Endothelial cell of umbilical vein (primary cell): ENCODE measurements around the gene OR2T29. TPM values are rescaled to one million over a fixed set of nuclear protein-coding genes. Genes with fewer than 3 reads are reported as not detected.

Experiments used
- BruUV-seq: library from RNA; stranded (reverse); fragments of 400-500 nt; replicated peaks from 2 replicates; lab custom pipeline; 2021; lab: Mats Ljungman, UMichigan
- CTCF ChIA-PET: fragments of 300-600, 350-600 bp; sonication (Branson Sonifier 250); formaldehyde crosslinking; loops from one replicate; lab custom pipeline; 2021; ENCODE audit warnings: antibody characterized with exemption, inconsistent platforms; lab: Charles Lee
- POLR2A ChIA-PET: fragments of 300-600, 350-600 bp; sonication (Branson Sonifier 250); formaldehyde crosslinking; loops from one replicate; lab custom pipeline; 2021; ENCODE audit warnings: antibody characterized with exemption, inconsistent platforms; lab: Charles Lee
- DNase-seq: peaks from one replicate; pipeline ENCODE4 v3.0.0-alpha.2; 2011; ENCODE audit warnings: low read depth, low spot score
- FAIRE-seq: peaks from 2 replicates; lab custom pipeline; 2011; peaks lifted over from hg19 to GRCh38; lab: Jason Lieb, UNC
- H2AFZ ChIP-seq: 2 replicates; pipeline ENCODE4 v1.6.0; 2012; ENCODE audit warnings: low read depth, low read length, control low read depth, inconsistent platforms
- H3K27ac ChIP-seq: 2 replicates; pipeline ENCODE4 v1.5.1; 2011; ENCODE audit warnings: low read depth, mild to moderate bottlenecking, control low read depth, low read length, moderate library complexity; ENCODE audit not compliant: insufficient read depth
- H3K27me3 ChIP-seq, 2 experiments: 2 replicates each; pipeline versions ENCODE4 v1.6.0 to v1.6.1; 2011; ENCODE audit warnings: low read length in 2 of 2, mixed read lengths in 1 of 2; ENCODE audit not compliant: control insufficient read depth in 2 of 2, insufficient read depth in 2 of 2
- H3K36me3 ChIP-seq, 2 experiments: 2 replicates in 1 of 2; 3 replicates in 1 of 2; pipeline ENCODE4 v1.5.1; 2011; ENCODE audit warnings: low read length in 2 of 2, mild to moderate bottlenecking in 1 of 2, moderate library complexity in 1 of 2; ENCODE audit not compliant: control insufficient read depth in 2 of 2, insufficient read depth in 2 of 2; ENCODE audit errors: extremely low read depth in 1 of 2
- H3K4me1 ChIP-seq: 3 replicates; pipeline ENCODE4 v1.5.1; 2011; ENCODE audit warnings: mild to moderate bottlenecking, low read length; ENCODE audit not compliant: control insufficient read depth, insufficient read depth; ENCODE audit errors: extremely low read depth
- H3K4me2 ChIP-seq: 2 replicates; pipeline ENCODE4 v1.6.1; 2011; ENCODE audit warnings: low read length, control low read depth, mixed read lengths; ENCODE audit not compliant: insufficient read depth
- H3K4me3 ChIP-seq, 3 experiments: fragments of 200-600 bp in 1 of 3; sonication (generic), shearing (Covaris generic) in 1 of 3; replicated peaks in 1 of 3; 2 replicates each; pipeline ENCODE4 v1.5.1; 2011 to 2016; ENCODE audit warnings: control low read depth in 3 of 3, low read length in 3 of 3, mild to moderate bottlenecking in 2 of 3, inconsistent platforms in 1 of 3, low read depth in 1 of 3, moderate library complexity in 1 of 3; ENCODE audit not compliant: insufficient read depth in 1 of 3
- H3K79me2 ChIP-seq: 2 replicates; pipeline ENCODE4 v1.6.0; 2012; ENCODE audit warnings: low read length, inconsistent platforms; ENCODE audit not compliant: control insufficient read depth, insufficient read depth
- H3K9ac ChIP-seq: replicated peaks from 2 replicates; pipeline ENCODE3; 2011; ENCODE audit warnings: low read length, control low read depth; ENCODE audit not compliant: insufficient read depth; ENCODE audit errors: extremely low read depth
- H3K9me1 ChIP-seq: replicated peaks from 3 replicates; pipeline ENCODE4 v1.6.0; 2011; ENCODE audit warnings: mild to moderate bottlenecking, low read length; ENCODE audit not compliant: control insufficient read depth, insufficient read depth; ENCODE audit errors: extremely low read depth
- H3K9me3 ChIP-seq: replicated peaks from 2 replicates; pipeline ENCODE4 v1.5.1; 2012; ENCODE audit warnings: low read length, inconsistent platforms; ENCODE audit not compliant: control insufficient read depth, insufficient read depth
- H4K20me1 ChIP-seq: replicated peaks from 2 replicates; pipeline ENCODE3; 2011; ENCODE audit warnings: mild to moderate bottlenecking, low read length; ENCODE audit not compliant: control insufficient read depth, insufficient read depth; ENCODE audit errors: extremely low read depth
- CTCF ChIP-seq, 2 donors: IDR thresholded peaks; 1 replicate in 1 of 2; 2 replicates in 1 of 2; pipeline ENCODE4 v1.5.1; 2011; ENCODE audit warnings: low read length in 2 of 2, mild to moderate bottlenecking in 2 of 2, moderate library complexity in 2 of 2, control low read depth in 1 of 2, inconsistent platforms in 1 of 2, low read depth in 1 of 2; ENCODE audit not compliant: insufficient read depth in 1 of 2; ENCODE audit errors: extremely low read depth in 1 of 2
- EZH2 ChIP-seq: IDR thresholded peaks from 2 replicates; pipeline ENCODE4 v1.6.1; 2012; ENCODE audit warnings: borderline replicate concordance, low read depth, mild to moderate bottlenecking, moderate library complexity, low read length, inconsistent platforms; ENCODE audit not compliant: severe bottlenecking
- FOS ChIP-seq: IDR thresholded peaks from 2 replicates; pipeline ENCODE4 v1.6.1; 2011; ENCODE audit warnings: mild to moderate bottlenecking, low read length, moderate library complexity, borderline replicate concordance; ENCODE audit not compliant: insufficient read depth
- GATA2 ChIP-seq: IDR thresholded peaks from 2 replicates; pipeline ENCODE4 v1.7.0; 2011; ENCODE audit warnings: low read depth, mild to moderate bottlenecking, moderate library complexity, mixed read lengths, low read length; ENCODE audit not compliant: insufficient read length, insufficient read depth
- JUN ChIP-seq: IDR thresholded peaks from 2 replicates; pipeline ENCODE4 v1.6.1; 2011; ENCODE audit warnings: borderline replicate concordance, low read depth; ENCODE audit not compliant: insufficient read length, insufficient read depth
- MYC ChIP-seq: IDR thresholded peaks from one replicate; pipeline ENCODE4 v1.6.1; 2011; ENCODE audit warnings: mild to moderate bottlenecking, low read depth, low read length
- POLR2A ChIP-seq: IDR thresholded peaks from 2 replicates; pipeline ENCODE4 v1.6.1; 2012; ENCODE audit warnings: low read depth, mild to moderate bottlenecking, control low read depth, low read length
- POLR2AphosphoS5 ChIP-seq: IDR thresholded peaks from 2 replicates; pipeline ENCODE4 v1.6.1; 2012; ENCODE audit warnings: low read depth, mild to moderate bottlenecking, control low read depth, low read length, moderate library complexity; ENCODE audit not compliant: insufficient read depth
- dilution Hi-C: fragments of 300-500 bp; cut with MboI; formaldehyde crosslinking; loops from one replicate; pipeline ENCODE4 v1.15.0; 2019; ENCODE audit warnings: low sequenced_read_pairs; ENCODE audit not compliant: extremely low pct_ligation_motif_present
- intact Hi-C: fragments of 100-400 bp; cut with micrococcal nuclease; formaldehyde crosslinking; loops from one replicate; pipeline ENCODE4 v1.10.0; 2022
- polyA plus RNA-seq, 4 experiments: library from polyadenylated mRNA; depleted of rRNA in 3 of 4; stranded (reverse) in 3 of 4; unstranded in 1 of 4; fragments of >200 nt; gene quantifications; 2 replicates each; pipeline versions ENCODE4 v1.2.1 to v1.2.3, GENCODE V29; 2011 to 2012; ENCODE audit warnings: missing spikeins in 1 of 4
- total RNA-seq: library from RNA; stranded (reverse); gene quantifications from 2 replicates; pipeline ENCODE4 v1.2.3, GENCODE V29; 2021
- TF ChIP-seq, protein P1 (sequence below): IDR thresholded peaks from 2 replicates; pipeline ENCODE4 v1.6.1; 2011; ENCODE audit not compliant: insufficient read depth, insufficient read length

Gene OR2T29
- total and polyA plus RNA-seq, 2 donors (not counting 3 experiments of a cell fraction or from before 2014, with no cell fraction given) = not detected

GRCh38 chr1:248585266-248585665 lies 22.7 kb upstream of the OR2T29 start:
- BruUV-seq = no TSS peak
- Histone ChIP-seq H3K4me3 (no peak overlapping the region), H3K79me2 (no peaks in the 10 kb centered on the region), H3K27ac (no peak overlapping the region), H2AFZ (no peak overlapping the region), H3K4me1 (no peaks in the 10 kb centered on the region), H3K27me3 (no peaks in the 10 kb centered on the region), H3K4me2 (no peak overlapping the region), H4K20me1 (no peaks in the 10 kb centered on the region), H3K9me3 (no peaks in the 10 kb centered on the region), H3K36me3 (no peaks in the 10 kb centered on the region), H3K9ac (no peak overlapping the region), H3K9me1 (no peaks in the 10 kb centered on the region)
- POLR2A ChIA-PET = no interaction called here
- CTCF ChIA-PET = no interaction called here
- intact Hi-C loops = no loop called here
- TF ChIP-seq MYC (no peak), POLR2AphosphoS5 (no peak), EZH2 (no peak), CTCF (IDR thresholded peaks at IDR 0.05; ENCODE audit: extremely low read depth in 1 of 2, insufficient read depth in 1 of 2, low read depth in 1 of 2, low read length in 2 of 2) (no peak), FOS (no peak), JUN (no peak), GATA2 (no peak), POLR2A (no peak)
- TF ChIP-seq, protein P1, sequence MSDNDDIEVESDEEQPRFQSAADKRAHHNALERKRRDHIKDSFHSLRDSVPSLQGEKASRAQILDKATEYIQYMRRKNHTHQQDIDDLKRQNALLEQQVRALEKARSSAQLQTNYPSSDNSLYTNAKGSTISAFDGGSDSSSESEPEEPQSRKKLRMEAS = no peak
- FAIRE-seq (no peak), DNase-seq (no peak)
- dilution Hi-C loops = no loop called here
